ENCODE data around the gene TGFBR3. TPM values are rescaled to one million over a fixed set of nuclear protein-coding genes. Genes with fewer than 3 reads are reported as not detected.

Gene TGFBR3
- total RNA-seq, 2 donors from 2014 or later = 14.4 to 27.8 TPM

GRCh38 chr1:91754816-91755580, 131.0 kb downstream of the TGFBR3 start:
- no peak for ATAC-seq
- intact Hi-C loops (cut with DNase I, micrococcal nuclease) = no loop called here
- DNase-seq = no peak

- intact Hi-C loops (cut with DNase I, micrococcal nuclease) = no loop called here
- DNase-seq = no peak
- no peak for ATAC-seq
Observed at GRCh38 chr1:91754348-91754747, 131.6 kb downstream of the TGFBR3 start.

GRCh38 chr1:91753878-91754277, 132.1 kb downstream of the TGFBR3 start:
- intact Hi-C loops (cut with DNase I, micrococcal nuclease) = no loop called here
- DNase-seq (no peak), ATAC-seq (no peak)

- DNase-seq (no peak), ATAC-seq (no peak)
- intact Hi-C loops (cut with DNase I, micrococcal nuclease) = no loop called here
Observed at GRCh38 chr1:91752324-91752723, 133.6 kb downstream of the TGFBR3 start.

GRCh38 chr1:91751275-91751674, 134.7 kb downstream of the TGFBR3 start:
- DNase-seq (no peak), ATAC-seq (no peak)
- intact Hi-C loops (cut with DNase I, micrococcal nuclease) = no loop called here

GRCh38 chr1:91750398-91750996, 135.5 kb downstream of the TGFBR3 start:
- intact Hi-C loops (cut with DNase I, micrococcal nuclease) = no loop called here
- DNase-seq (no peak), ATAC-seq (no peak)

GRCh38 chr1:91749788-91750231, 136.1 kb downstream of the TGFBR3 start:
- ATAC-seq (no peak), DNase-seq (no peak)

GRCh38 chr1:91747666-91748065, 138.3 kb downstream of the TGFBR3 start:
- no peak for DNase-seq
- ATAC-seq = no peak
- intact Hi-C loops (cut with DNase I, micrococcal nuclease) = no loop called here

More at GRCh38 chr1:91749788-91750231, 136.1 kb downstream of the TGFBR3 start:
- intact Hi-C loops (cut with DNase I, micrococcal nuclease) = no loop called here

GRCh38 chr1:91746728-91747338, 139.1 kb downstream of the TGFBR3 start:
- ATAC-seq = no peak
- no peak for DNase-seq
- intact Hi-C loops (cut with DNase I, micrococcal nuclease) = no loop called here

- intact Hi-C loops (cut with DNase I, micrococcal nuclease) = no loop called here
- no peak for ATAC-seq
- DNase-seq = no peak
Observed at GRCh38 chr1:91745640-91746373, 140.1 kb downstream of the TGFBR3 start.

- ATAC-seq = peak; percentile 59
- DNase-seq = peak in 1 of 2 donors; percentile 46
- intact Hi-C loops (cut with DNase I, micrococcal nuclease) = no loop called here
Observed at GRCh38 chr1:91744953-91745639, 140.9 kb downstream of the TGFBR3 start.

- intact Hi-C loops (cut with DNase I, micrococcal nuclease) = no loop called here
- ATAC-seq (no peak), DNase-seq (no peak)
Observed at GRCh38 chr1:91742848-91743292, 143.1 kb downstream of the TGFBR3 start.

GRCh38 chr1:91741906-91742305, 144.0 kb downstream of the TGFBR3 start:
- no peak for ATAC-seq
- no peak for DNase-seq
- intact Hi-C loops (cut with DNase I, micrococcal nuclease) = no loop called here

- intact Hi-C loops (cut with DNase I, micrococcal nuclease) = no loop called here
- no peak for ATAC-seq
- no peak for DNase-seq
Observed at GRCh38 chr1:91741301-91741700, 144.7 kb downstream of the TGFBR3 start.

- ATAC-seq = no peak
- no peak for DNase-seq
- intact Hi-C loops (cut with DNase I, micrococcal nuclease) = no loop called here
Observed at GRCh38 chr1:91737650-91738049, 148.3 kb downstream of the TGFBR3 start.

- ATAC-seq = no peak
- DNase-seq = no peak
- intact Hi-C loops (cut with DNase I, micrococcal nuclease) = no loop called here
Observed at GRCh38 chr1:91736715-91737615, 149.0 kb downstream of the TGFBR3 start.

GRCh38 chr1:91736146-91736714, 149.7 kb downstream of the TGFBR3 start:
- no peak for ATAC-seq
- intact Hi-C loops (cut with DNase I, micrococcal nuclease) = no loop called here
- DNase-seq = no peak
